Left cardiac atrium (tissue), 4 donors: ENCODE data around the gene CIC. TPM values are rescaled to one million over a fixed set of nuclear protein-coding genes. Genes with fewer than 3 reads are reported as not detected.
"Not testable (repeated sequence)": the region's sequence is repeated elsewhere in the genome, so short reads cannot be mapped to it uniquely, and the experiment has no call there.

Experiments used
- ATAC-seq, 2 donors: fragments of 200-7000 bp; cut with Tn5 transposase; one replicate each; pipeline ENCODE4 v1.9.1; 2020; ENCODE audit warnings: mild to moderate bottlenecking in 2 of 2, moderate library complexity in 2 of 2
- DNase-seq: peaks from one replicate; pipeline ENCODE4 v3.0.0-alpha.2; 2020
- intact Hi-C, 2 donors: fragments of 100-400 bp; cut with DNase I; formaldehyde crosslinking; loops; one replicate each; pipeline versions ENCODE4 v1.14.1 to v1.15.1; 2022 to 2023
- total RNA-seq, 2 donors: library from RNA; stranded (reverse); fragmentation: NEBNext Ultra II Directional; extraction: Animal tissue kit (Norgen Biotek cat#: 25700); gene quantifications; one replicate each; pipeline ENCODE4 v1.2.1, GENCODE V29; 2021
- donor health status: DM: no; HTN: yes; CAD: no.
- donor health status: DM: no; HTN: yes; CAD: no; lungs with severe emphysema.
- donor health status: DM: yes; HTN: yes; CAD: no.
- donor health status: Dilated cardiomyopathy.

The CIC gene
- total RNA-seq, 2 donors from 2014 or later: 34.7 to 42.1 TPM

DNA sequence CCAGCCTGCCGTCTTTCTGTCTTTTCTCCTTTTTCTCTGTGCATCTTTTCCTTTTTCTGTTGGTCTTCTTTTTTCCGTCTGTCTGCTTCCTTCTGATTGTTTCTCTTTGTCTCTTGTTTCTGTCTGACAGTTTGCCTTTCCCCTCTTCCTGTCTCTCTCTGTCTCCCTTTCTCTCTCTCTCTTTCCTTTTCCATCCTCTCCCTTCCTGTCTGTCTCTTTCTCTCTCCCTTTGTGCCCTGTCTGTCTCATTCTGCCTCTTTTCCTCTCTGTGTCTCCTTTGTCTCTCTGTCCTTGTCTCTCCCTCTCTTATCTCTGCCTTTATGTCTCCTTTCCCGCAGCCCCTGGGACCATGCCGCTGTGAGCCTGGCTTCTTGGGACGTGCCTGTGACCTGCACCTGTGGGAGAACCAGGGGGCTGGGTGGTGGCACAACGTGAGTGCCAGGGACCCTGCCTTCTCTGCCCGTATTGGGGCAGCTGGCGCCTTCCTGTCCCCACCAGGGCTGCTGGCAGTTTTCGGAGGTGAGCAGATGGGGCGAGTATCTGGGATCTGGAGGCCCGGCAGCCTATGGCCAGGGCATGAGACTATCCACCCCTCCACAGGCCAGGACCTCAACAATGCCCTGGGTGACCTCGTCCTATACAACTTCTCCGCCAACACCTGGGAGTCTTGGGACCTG, 65.8 kb downstream of the CIC start:
- intact Hi-C loops: no loop called here
- ATAC-seq: no peak
- no peak for DNase-seq

- intact Hi-C loops: no loop called here
- DNase-seq: no peak
- no peak for ATAC-seq
These were observed 66.4 kb downstream of the CIC start for GRCh38 chr19:42335374-42335936.

- DNase-seq: no peak
- no peak for ATAC-seq
- intact Hi-C loops: no loop called here
These were observed 66.9 kb downstream of the CIC start for GRCh38 chr19:42335971-42336370.

GRCh38 chr19:42339126-42339860, 70.2 kb downstream of the CIC start:
- intact Hi-C loops, DNase-seq, ATAC-seq: not testable (repeated sequence)

GRCh38 chr19:42339922-42340321, 70.9 kb downstream of the CIC start:
- intact Hi-C loops, ATAC-seq, DNase-seq: not testable (repeated sequence)

- ATAC-seq (no peak), DNase-seq (no peak)
- intact Hi-C loops: no loop called here
These were observed 74.5 kb downstream of the CIC start for GRCh38 chr19:42343344-42344110.

GRCh38 chr19:42344336-42344893, 75.4 kb downstream of the CIC start:
- DNase-seq (no peak), ATAC-seq (peak in 1 of 2 donors; percentile 59)
- intact Hi-C loops: no loop called here

Other genes starting within 250 kb of the CIC start
- 10 to 100 TPM; 12.0 to 12.6 TPM for gene GRIK5, start 199.0 kb upstream of the CIC start, total RNA-seq
- 1 to 10 TPM; 8.3 to 9.1 TPM for gene ZNF574, start 193.1 kb upstream of the CIC start, total RNA-seq
- gene POU2F2, start 136.8 kb upstream of the CIC start, total RNA-seq: 1 to 10 TPM; 1.1 to 1.2 TPM
- gene DEDD2, start 51.6 kb upstream of the CIC start, total RNA-seq: 10 to 100 TPM; 10.7 to 17.6 TPM
- gene ZNF526, start 48.9 kb upstream of the CIC start, total RNA-seq: 1 to 10 TPM; 5.1 to 6.6 TPM
- 10 to 100 TPM; 31.7 to 34.4 TPM for gene GSK3A, start 26.6 kb upstream of the CIC start, total RNA-seq
- 10 to 100 TPM; 37.9 to 50.6 TPM for gene ERF, start 14.1 kb upstream of the CIC start, total RNA-seq
- under 1 TPM; 0.12 to 0.16 TPM for gene PRR19, start 32.9 kb downstream of the CIC start, total RNA-seq
- gene PAFAH1B3, start 33.4 kb downstream of the CIC start, total RNA-seq: 1 to 10 TPM; 4.1 to 6.2 TPM
- gene TMEM145, start 44.1 kb downstream of the CIC start, total RNA-seq: 1 to 10 TPM in 1 of 2 donors, under 1 TPM in 1; 0.50 to 1.4 TPM
- 10 to 100 TPM; 28.2 to 29.5 TPM for gene MEGF8, start 56.4 kb downstream of the CIC start, total RNA-seq
- gene CNFN, start 121.0 kb downstream of the CIC start, total RNA-seq: under 1 TPM in 1 of 2 donors, not detected in 1; 0.97 TPM
- 100 to 1,000 TPM; 174 to 202 TPM for gene LIPE, start 158.1 kb downstream of the CIC start, total RNA-seq
- not detected for gene CXCL17, start 173.7 kb downstream of the CIC start, total RNA-seq